HTR-8/SVneo (cell line): ENCODE measurements around the gene ARHGEF26.

Experiments used
- DNase-seq: peaks from one replicate; pipeline ENCODE4 v3.0.0; 2011; ENCODE audit warnings: low spot score, mixed read lengths; ENCODE audit not compliant: insufficient read length
- FAIRE-seq: peaks from 2 replicates; lab custom pipeline; 2011; peaks lifted over from hg19 to GRCh38; lab: Jason Lieb, UNC

Gene ARHGEF26

GRCh38 chr3:154149286-154149685, 28.1 kb downstream of the ARHGEF26 start:
- FAIRE-seq (no peak), DNase-seq (no peak)

- DNase-seq: peak; percentile 11
- FAIRE-seq: no peak
Measured at GRCh38 chr3:154151969-154152368, 30.8 kb downstream of the ARHGEF26 start.

- no peak for DNase-seq
- FAIRE-seq: no peak
Measured at GRCh38 chr3:154152741-154153140, 31.6 kb downstream of the ARHGEF26 start.

GRCh38 chr3:154156530-154156929, 35.3 kb downstream of the ARHGEF26 start:
- FAIRE-seq: no peak

GRCh38 chr3:154161806-154162205, 40.6 kb downstream of the ARHGEF26 start:
- FAIRE-seq (no peak), DNase-seq (no peak)

More at GRCh38 chr3:154156530-154156929, 35.3 kb downstream of the ARHGEF26 start:
- no peak for DNase-seq

GRCh38 chr3:154164387-154164786, 43.2 kb downstream of the ARHGEF26 start:
- DNase-seq (no peak), FAIRE-seq (no peak)

GRCh38 chr3:154168998-154169795, 48.0 kb downstream of the ARHGEF26 start:
- FAIRE-seq (peak; percentile 4), DNase-seq (no peak)

GRCh38 chr3:154169796-154170110, 48.6 kb downstream of the ARHGEF26 start:
- no peak for FAIRE-seq
- DNase-seq: no peak

- FAIRE-seq (no peak), DNase-seq (no peak)
Measured at GRCh38 chr3:154170300-154170699, 49.1 kb downstream of the ARHGEF26 start.

GRCh38 chr3:154175041-154175440, 53.9 kb downstream of the ARHGEF26 start:
- FAIRE-seq (no peak), DNase-seq (no peak)

- no peak for FAIRE-seq
- DNase-seq: no peak
Measured at GRCh38 chr3:154176036-154176435, 54.8 kb downstream of the ARHGEF26 start.

- FAIRE-seq: no peak
- no peak for DNase-seq
Measured at GRCh38 chr3:154177406-154177805, 56.2 kb downstream of the ARHGEF26 start.

- FAIRE-seq (no peak), DNase-seq (no peak)
Measured at GRCh38 chr3:154178172-154178571, 57.0 kb downstream of the ARHGEF26 start.

- no peak for DNase-seq
- FAIRE-seq: no peak
Measured at GRCh38 chr3:154180836-154181691, 59.9 kb downstream of the ARHGEF26 start.

- DNase-seq (no peak), FAIRE-seq (no peak)
Measured at GRCh38 chr3:154182322-154182922, 61.2 kb downstream of the ARHGEF26 start.

GRCh38 chr3:154182975-154183374, 61.8 kb downstream of the ARHGEF26 start:
- no peak for DNase-seq
- no peak for FAIRE-seq

GRCh38 chr3:154184582-154184981, 63.4 kb downstream of the ARHGEF26 start:
- no peak for FAIRE-seq

GRCh38 chr3:154188437-154188836, 67.2 kb downstream of the ARHGEF26 start:
- no peak for FAIRE-seq
- no peak for DNase-seq

More at GRCh38 chr3:154184582-154184981, 63.4 kb downstream of the ARHGEF26 start:
- no peak for DNase-seq

GRCh38 chr3:154188846-154189245, 67.7 kb downstream of the ARHGEF26 start:
- FAIRE-seq (no peak), DNase-seq (no peak)

GRCh38 chr3:154191520-154191919, 70.3 kb downstream of the ARHGEF26 start:
- DNase-seq (no peak), FAIRE-seq (no peak)

GRCh38 chr3:154192225-154192624, 71.0 kb downstream of the ARHGEF26 start:
- DNase-seq (no peak), FAIRE-seq (no peak)
